Measurements from ENCODE around the gene DCAF8L2.
"Not testable (repeated sequence)": the region's sequence is repeated elsewhere in the genome, so short reads cannot be mapped to it uniquely, and the experiment has no call there.

DCAF8L2 gene

DNA sequence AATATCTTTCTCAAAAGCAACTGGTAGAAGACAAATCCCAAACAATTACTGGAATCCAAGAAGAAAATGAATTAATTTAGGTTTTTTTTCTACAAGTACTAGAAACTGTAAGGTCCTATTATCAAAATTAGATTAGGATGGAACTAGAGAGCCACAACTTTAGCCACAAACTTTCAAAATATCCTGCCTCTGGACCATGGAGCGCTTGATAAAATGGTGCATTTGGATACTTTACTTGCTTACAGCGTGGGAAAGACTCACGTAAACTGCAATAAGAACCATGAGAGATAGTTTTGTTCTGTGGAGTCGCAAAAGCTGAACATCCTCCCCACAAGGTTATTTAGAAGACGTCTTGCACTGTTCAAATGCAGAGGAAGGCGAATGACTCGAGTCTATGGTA lies at the start of gene DCAF8L2:
DCAF8L2 (plus strand) TSS at position 301 of the 400 bp plus-strand sequence. CDS start 156,552 bp downstream, outside the sequence.
- ATAC-seq, result no peak
- H3K27ac Mint-ChIP-seq, result no peak within 1 kb of the TSS
- no peaks in the 10 kb centered on the region for H3K27me3 Mint-ChIP-seq
- no peaks in the 10 kb centered on the region for H3K36me3 Mint-ChIP-seq
- H3K9me3 Mint-ChIP-seq, result peaks cover 3% of the 10 kb centered on the region
- H3K4me3 Mint-ChIP-seq, result no peak within 1 kb of the TSS
- H3K4me1 Mint-ChIP-seq, result no peaks in the 10 kb centered on the region

DNA sequence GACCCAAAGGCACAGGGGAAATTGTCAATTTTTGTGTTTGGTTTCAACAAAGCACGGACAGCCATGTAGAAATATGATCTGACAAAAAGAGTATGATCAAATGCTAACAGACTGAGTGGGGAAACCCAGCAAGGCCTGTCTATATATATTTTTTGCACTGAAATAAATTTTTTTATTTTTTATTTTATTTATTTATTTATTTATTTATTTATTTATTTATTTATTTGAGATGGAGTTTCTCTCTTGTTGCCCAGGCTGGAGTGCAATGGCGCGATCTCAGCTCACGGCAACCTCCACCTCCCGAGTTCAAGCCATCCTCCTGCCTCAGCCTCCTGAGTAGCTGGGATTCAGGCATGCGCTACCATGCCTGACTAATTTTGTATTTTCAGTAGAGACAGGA lies 49.0 kb upstream of the DCAF8L2 start:
- H3K36me3 Mint-ChIP-seq, H3K27me3 Mint-ChIP-seq, ATAC-seq, H3K4me3 Mint-ChIP-seq, H3K9me3 Mint-ChIP-seq, H3K4me1 Mint-ChIP-seq, H3K27ac Mint-ChIP-seq: not testable (repeated sequence)

DNA sequence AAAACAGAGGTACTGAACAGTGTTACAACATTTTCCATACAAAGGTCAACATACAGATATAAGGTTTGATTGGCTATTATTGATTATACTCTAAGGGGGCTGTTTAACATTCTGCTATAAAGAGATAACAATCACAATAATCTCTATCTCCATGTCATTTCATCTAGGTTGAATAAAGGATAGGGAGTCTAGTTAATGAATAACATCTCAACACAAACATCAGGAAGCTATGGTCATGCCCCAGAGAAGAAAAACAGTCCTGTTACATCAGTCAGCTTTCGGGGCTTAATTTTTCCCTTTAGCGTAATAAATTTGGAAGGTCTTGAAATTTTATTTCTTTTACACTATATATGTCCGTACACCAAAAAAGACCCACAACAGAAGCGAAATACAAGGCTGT lies 41.5 kb upstream of the DCAF8L2 start:
- Mint-ChIP-seq H3K36me3 (no peaks in the 10 kb centered on the region), H3K9me3 (no peaks in the 10 kb centered on the region), H3K27me3 (no peaks in the 10 kb centered on the region), H3K27ac (no peak overlapping the region), H3K4me3 (no peak overlapping the region), H3K4me1 (no peaks in the 10 kb centered on the region)
- no peak for ATAC-seq

DNA sequence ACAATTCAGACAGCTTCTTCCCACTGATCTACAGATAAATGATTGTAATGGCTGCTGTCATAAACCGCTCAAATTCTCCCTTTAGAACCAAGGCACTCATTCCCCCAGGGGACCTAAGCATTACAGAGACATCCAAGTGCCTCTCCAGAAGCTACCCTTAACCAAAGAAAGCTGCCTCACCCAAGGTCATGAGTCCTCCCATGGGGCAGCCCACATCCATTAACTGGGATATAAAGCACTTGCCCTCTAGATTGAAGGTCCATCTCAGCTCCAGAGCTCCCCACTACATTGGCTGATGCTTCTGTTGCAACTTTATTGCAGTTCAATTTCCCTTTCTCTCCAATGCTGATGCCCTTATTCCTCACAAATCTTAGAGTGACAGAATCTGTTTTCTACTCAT lies 40.5 kb upstream of the DCAF8L2 start:
- Mint-ChIP-seq H3K4me1 (no peaks in the 10 kb centered on the region), H3K4me3 (no peak overlapping the region), H3K36me3 (no peaks in the 10 kb centered on the region), H3K27ac (no peak overlapping the region), H3K27me3 (no peaks in the 10 kb centered on the region), H3K9me3 (no peaks in the 10 kb centered on the region)
- no peak for ATAC-seq

DNA sequence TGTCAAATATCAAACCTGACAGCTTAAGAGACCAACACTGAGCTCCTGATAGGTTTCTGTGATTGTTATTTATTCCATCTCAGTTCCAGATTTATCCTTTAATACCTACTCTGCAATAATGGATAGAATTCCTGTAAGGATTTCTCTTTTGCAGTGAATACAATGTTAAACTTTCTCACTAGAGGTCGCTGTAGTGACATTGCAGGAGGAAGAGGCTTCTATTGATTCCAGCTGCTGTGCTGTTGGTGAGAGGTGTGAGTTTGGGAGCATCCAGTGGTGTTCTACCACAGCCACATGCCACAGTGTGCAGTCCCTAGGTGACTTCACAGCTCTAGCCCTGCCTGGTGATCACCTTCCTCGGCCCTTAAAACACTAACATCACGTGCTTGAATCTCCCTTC lies 34.6 kb upstream of the DCAF8L2 start:
- ATAC-seq, result no peak
- Mint-ChIP-seq H3K36me3 (no peaks in the 10 kb centered on the region), H3K9me3 (peaks cover 3% of the 10 kb centered on the region), H3K4me1 (no peaks in the 10 kb centered on the region), H3K4me3 (no peak overlapping the region), H3K27me3 (no peaks in the 10 kb centered on the region), H3K27ac (no peak overlapping the region)

DNA sequence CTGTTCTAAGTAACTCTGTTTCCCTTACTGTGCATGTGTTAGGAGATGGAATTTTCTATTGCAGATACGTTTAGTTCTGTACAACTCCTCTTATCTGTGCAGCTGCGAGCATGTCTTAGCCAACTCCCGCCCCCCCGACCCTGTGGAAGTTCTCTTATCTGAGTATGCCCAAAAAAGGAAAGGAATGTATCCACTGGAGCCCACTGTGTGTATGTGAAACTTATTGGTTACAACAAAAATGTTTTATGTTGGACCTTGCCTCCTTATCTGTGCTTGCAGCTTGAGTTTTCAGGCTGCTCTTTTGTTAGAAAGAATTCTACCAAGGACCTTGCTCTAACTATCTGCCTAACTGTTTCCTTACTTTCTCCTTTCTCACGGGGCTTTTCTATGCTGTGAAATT lies 24.2 kb upstream of the DCAF8L2 start:
- no peak overlapping the region for H3K4me3 Mint-ChIP-seq
- no peaks in the 10 kb centered on the region for H3K27me3 Mint-ChIP-seq
- H3K4me1 Mint-ChIP-seq, result no peaks in the 10 kb centered on the region
- no peak for ATAC-seq
- no peak overlapping the region for H3K27ac Mint-ChIP-seq
- no peaks in the 10 kb centered on the region for H3K9me3 Mint-ChIP-seq
- no peaks in the 10 kb centered on the region for H3K36me3 Mint-ChIP-seq

DNA sequence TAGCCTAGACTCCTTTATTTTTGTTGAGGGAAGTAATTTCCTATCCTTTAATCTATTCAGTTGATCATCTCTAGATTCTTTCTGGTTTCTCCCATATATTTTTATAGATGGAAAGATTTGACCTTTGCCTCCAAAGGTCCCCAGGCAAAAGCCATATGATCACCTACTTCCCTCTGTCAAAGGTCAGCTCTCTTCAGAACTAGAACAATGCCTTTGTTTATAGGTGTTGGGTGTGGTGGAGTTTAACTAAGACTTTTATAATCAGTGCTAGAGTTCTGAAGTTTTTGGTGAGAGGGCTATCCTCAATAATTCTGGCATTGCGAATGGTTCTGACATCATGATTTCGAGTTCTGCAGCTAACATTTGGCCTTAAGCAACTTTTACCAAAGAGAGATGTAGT lies 19.0 kb upstream of the DCAF8L2 start:
- Mint-ChIP-seq H3K27me3 (no peaks in the 10 kb centered on the region), H3K9me3 (no peaks in the 10 kb centered on the region), H3K4me3 (no peak overlapping the region), H3K36me3 (no peaks in the 10 kb centered on the region), H3K27ac (no peak overlapping the region), H3K4me1 (no peaks in the 10 kb centered on the region)
- ATAC-seq, result no peak

DNA sequence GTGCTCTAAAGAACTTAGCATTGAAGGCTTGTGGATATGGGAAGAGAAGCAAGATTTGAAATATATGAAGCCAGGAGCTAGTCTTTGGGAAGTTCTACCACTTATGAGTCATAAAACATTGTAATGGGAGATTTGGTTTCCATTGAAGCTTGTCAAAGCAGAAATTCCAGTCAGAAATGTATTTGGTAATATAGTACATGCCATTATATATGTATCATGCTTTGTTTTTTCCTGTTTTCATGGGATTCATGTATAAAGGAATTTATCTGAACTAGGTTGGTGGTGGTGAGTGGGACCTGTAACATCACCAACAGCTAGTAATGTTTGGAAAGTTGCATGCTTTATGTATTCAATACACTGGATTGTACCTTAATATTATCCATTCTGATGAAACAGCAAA lies 14.6 kb upstream of the DCAF8L2 start:
- no peaks in the 10 kb centered on the region for H3K4me1 Mint-ChIP-seq
- no peaks in the 10 kb centered on the region for H3K9me3 Mint-ChIP-seq
- no peak overlapping the region for H3K27ac Mint-ChIP-seq
- no peaks in the 10 kb centered on the region for H3K27me3 Mint-ChIP-seq
- no peak for ATAC-seq
- no peak overlapping the region for H3K4me3 Mint-ChIP-seq
- no peaks in the 10 kb centered on the region for H3K36me3 Mint-ChIP-seq

DNA sequence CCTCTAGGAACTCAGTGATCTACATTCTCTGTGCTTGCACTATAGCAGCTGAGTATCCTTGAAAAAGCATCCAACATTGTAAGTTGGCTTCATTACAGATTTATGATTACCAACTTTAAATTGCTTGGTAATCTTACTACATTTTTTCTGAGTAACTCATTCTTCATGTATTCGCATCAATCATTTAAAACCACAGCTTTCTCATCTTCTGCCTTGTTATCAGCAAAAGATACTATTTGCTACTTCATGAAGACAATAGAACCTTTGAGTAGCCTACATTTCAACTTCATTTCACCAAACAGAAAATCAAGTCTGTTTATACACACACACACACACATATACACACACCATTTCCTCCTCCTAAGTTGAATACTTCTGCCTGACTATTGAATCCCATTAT lies 6.2 kb upstream of the DCAF8L2 start:
- H3K27me3 Mint-ChIP-seq, result no peaks in the 10 kb centered on the region
- no peaks in the 10 kb centered on the region for H3K4me1 Mint-ChIP-seq
- H3K27ac Mint-ChIP-seq, result no peak overlapping the region
- no peak for ATAC-seq
- H3K36me3 Mint-ChIP-seq, result no peaks in the 10 kb centered on the region
- no peaks in the 10 kb centered on the region for H3K9me3 Mint-ChIP-seq
- no peak overlapping the region for H3K4me3 Mint-ChIP-seq

DNA sequence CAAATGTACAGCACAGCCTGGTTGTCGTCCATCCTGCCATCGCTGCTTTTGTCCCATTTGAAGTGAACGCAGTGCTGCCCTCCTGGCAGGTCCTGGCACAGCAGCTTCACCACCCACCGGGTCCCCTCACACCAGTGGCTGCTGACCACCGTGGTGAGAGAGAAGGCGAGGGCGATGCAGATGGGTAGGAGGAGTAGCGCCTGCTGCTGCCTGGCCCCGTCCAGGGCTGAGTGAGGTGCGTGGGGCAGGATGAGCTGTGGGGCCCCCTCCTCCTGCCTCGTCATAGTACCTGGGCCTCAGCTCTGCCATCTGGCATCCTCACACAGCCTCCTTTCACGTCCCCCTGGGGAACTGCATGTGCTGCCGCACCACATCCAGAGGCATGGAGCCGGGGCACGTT lies 1.8 kb downstream of the DCAF8L2 start:
- H3K9me3 Mint-ChIP-seq, result peaks cover 3% of the 10 kb centered on the region
- no peak for ATAC-seq
- no peaks in the 10 kb centered on the region for H3K27me3 Mint-ChIP-seq
- H3K36me3 Mint-ChIP-seq, result no peaks in the 10 kb centered on the region
- H3K4me3 Mint-ChIP-seq, result no peak overlapping the region
- H3K4me1 Mint-ChIP-seq, result no peaks in the 10 kb centered on the region
- no peak overlapping the region for H3K27ac Mint-ChIP-seq

DNA sequence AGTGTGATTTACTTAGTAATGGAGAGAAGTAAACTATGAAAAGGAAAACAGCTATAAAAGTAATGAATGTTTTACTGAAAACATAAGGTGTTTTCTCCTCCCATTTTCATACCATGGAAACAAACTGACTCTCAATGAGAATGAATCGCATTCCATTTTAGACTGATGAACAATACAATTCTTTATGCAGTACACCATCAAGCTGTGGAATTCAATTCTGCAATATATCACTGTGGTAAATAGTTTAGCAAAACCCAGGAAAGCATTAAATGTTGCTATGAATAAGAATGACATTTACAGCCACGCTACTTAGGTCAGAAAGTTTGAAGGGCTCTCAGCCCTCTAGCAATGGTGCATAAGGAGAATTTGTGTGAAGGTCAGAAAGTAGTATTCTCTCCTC lies 7.4 kb downstream of the DCAF8L2 start:
- H3K36me3 Mint-ChIP-seq, result no peaks in the 10 kb centered on the region
- no peaks in the 10 kb centered on the region for H3K4me1 Mint-ChIP-seq
- H3K27ac Mint-ChIP-seq, result no peak overlapping the region
- H3K27me3 Mint-ChIP-seq, result no peaks in the 10 kb centered on the region
- H3K9me3 Mint-ChIP-seq, result peaks cover 3% of the 10 kb centered on the region
- no peak overlapping the region for H3K4me3 Mint-ChIP-seq
- no peak for ATAC-seq

DNA sequence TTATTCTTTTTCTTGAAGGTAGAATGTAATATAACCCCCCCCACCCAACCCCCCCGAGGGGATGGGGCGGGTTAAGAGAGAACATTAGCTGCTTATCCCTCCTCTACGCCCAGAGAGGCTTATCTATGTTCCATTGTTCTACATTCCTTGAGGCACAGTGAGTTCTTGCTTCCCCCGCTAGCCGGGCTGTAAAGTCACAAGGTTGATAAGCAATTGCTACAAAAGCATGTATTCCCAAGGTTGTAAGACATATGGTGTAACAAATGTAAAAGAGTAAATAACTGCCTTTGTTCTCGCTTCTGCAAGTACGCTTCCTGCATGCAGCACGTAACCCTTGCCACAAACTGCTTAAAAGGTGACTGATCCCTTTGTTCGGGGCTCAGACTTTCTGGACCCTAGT lies 8.2 kb downstream of the DCAF8L2 start:
- no peaks in the 10 kb centered on the region for H3K27me3 Mint-ChIP-seq
- H3K4me3 Mint-ChIP-seq, result no peak overlapping the region
- ATAC-seq, result no peak
- no peaks in the 10 kb centered on the region for H3K36me3 Mint-ChIP-seq
- no peaks in the 10 kb centered on the region for H3K4me1 Mint-ChIP-seq
- no peaks in the 10 kb centered on the region for H3K9me3 Mint-ChIP-seq
- no peak overlapping the region for H3K27ac Mint-ChIP-seq

DNA sequence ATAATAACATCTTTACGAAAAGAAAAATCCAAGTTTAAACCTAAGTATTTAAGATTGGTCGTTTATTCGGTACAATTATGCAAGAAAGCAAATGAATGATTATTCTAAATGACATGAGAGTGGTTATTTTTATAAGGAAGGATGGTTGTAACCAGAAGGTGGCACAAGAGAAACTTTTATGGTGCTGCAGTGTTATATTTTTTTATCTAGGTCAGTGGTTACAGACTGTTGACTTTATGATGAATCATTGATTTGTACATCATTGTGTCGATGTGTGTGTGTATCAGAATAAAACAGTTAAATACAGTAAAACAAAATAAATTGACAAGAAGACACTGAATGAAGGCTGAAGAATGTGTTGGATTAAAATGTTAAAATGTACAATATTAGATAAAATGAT lies 9.8 kb downstream of the DCAF8L2 start:
- Mint-ChIP-seq H3K4me1 (no peaks in the 10 kb centered on the region), H3K9me3 (no peaks in the 10 kb centered on the region), H3K27me3 (no peaks in the 10 kb centered on the region), H3K4me3 (no peak overlapping the region), H3K27ac (no peak overlapping the region), H3K36me3 (no peaks in the 10 kb centered on the region)
- ATAC-seq, result no peak

DNA sequence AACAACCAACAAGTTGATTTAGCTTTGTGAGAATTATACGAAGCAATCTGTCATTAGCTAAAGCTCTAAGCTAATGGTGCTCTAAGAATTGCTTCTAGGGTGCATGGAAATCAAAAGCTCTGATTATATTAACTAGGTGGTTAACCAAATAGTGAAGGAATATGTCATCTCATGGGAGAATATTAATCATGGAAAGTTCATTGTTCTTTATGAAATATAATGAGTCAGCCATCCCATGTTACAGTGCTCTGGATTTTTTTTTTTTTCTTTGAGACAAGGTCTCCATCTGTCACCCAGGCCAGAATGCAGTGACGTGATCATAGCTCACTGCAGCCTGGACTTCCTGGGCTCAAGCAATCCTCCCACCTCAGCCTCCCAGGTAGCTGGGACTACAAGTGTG lies 10.5 kb downstream of the DCAF8L2 start:
- no peaks in the 10 kb centered on the region for H3K27me3 Mint-ChIP-seq
- no peaks in the 10 kb centered on the region for H3K9me3 Mint-ChIP-seq

DNA sequence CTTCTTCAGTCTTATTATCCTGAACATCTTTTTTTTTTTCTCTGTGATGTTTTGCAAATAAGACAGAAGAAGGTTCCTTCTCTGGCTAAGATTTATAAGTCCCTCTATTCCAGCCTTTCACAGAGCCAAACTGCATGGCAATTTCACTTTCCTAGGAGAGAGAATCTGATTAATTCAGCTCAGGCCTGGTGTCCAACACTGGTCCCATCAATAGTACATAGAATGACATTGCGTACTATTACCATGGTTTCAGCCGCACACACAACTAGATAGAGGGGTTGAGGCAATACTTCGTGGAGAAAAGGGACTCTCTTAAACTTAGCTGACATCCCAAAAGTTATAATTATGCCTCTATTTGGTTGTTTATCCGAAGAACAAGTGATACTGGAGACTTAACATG lies 18.5 kb downstream of the DCAF8L2 start:
- ATAC-seq, result no peak
- H3K36me3 Mint-ChIP-seq, result no peaks in the 10 kb centered on the region
- no peak overlapping the region for H3K4me3 Mint-ChIP-seq
- no peaks in the 10 kb centered on the region for H3K27me3 Mint-ChIP-seq
- H3K27ac Mint-ChIP-seq, result no peak overlapping the region
- H3K9me3 Mint-ChIP-seq, result peaks cover 3% of the 10 kb centered on the region
- H3K4me1 Mint-ChIP-seq, result no peaks in the 10 kb centered on the region

More for the DNA sequence above, 10.5 kb downstream of the DCAF8L2 start:
- H3K4me1 Mint-ChIP-seq, result no peaks in the 10 kb centered on the region
- H3K27ac Mint-ChIP-seq, result no peak overlapping the region
- no peaks in the 10 kb centered on the region for H3K36me3 Mint-ChIP-seq
- no peak overlapping the region for H3K4me3 Mint-ChIP-seq
- ATAC-seq, result no peak

DNA sequence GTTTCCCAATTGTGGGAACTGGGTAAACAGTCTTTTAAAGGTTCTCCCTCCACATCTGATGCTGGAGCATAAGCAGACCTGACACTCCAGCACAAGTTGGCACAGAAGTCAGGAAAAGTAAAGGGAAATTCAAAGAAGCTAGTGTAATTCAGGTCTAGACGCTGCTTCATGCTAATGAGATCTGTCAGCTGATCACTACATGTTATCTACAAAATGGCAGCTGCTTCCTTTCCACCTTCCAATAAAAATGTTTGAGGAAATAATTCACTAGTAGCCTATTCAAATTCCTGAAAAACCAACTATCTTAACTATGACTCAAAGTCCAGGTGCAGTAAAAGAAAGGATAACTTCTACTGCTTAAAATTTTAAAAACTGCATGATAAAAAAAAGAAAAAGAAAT lies 29.3 kb downstream of the DCAF8L2 start:
- no peaks in the 10 kb centered on the region for H3K27me3 Mint-ChIP-seq
- ATAC-seq, result no peak
- peaks cover 5% of the 10 kb centered on the region for H3K9me3 Mint-ChIP-seq
- H3K4me3 Mint-ChIP-seq, result no peak overlapping the region
- no peaks in the 10 kb centered on the region for H3K36me3 Mint-ChIP-seq
- H3K27ac Mint-ChIP-seq, result no peak overlapping the region
- H3K4me1 Mint-ChIP-seq, result no peaks in the 10 kb centered on the region

DNA sequence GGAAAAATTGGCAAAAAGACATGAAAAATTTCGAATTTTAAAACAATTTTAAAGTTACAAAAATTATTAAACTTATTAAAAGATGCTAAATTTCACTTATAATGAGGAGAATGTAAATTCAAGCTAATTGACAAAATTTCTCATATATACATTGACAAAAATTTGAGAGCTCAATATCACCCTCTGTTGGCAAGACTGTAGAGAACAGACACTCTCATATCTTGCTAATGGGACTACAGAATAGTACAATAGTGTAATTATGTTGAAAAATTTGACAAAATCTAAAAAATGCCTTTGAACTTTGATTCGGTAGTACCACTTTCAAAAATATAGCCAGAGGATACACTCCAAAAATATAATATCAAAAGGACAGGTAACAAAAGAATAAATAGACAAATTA lies 29.8 kb downstream of the DCAF8L2 start:
- no peak for ATAC-seq
- Mint-ChIP-seq H3K36me3 (no peaks in the 10 kb centered on the region), H3K9me3 (no peaks in the 10 kb centered on the region), H3K27me3 (no peaks in the 10 kb centered on the region), H3K4me1 (no peaks in the 10 kb centered on the region), H3K27ac (no peak overlapping the region), H3K4me3 (no peak overlapping the region)

All from stimulated activated memory B cell treated with anti-CD40 and anti-IgM and Interleukin-4, amounts not matched to agents 10 μg/mL and 1 μg/mL and 100 μg/mL, for 72 hours (primary cell).